HCT116 (cell line): Measurements from ENCODE around the gene ACBD7. TPM values are rescaled to one million over a fixed set of nuclear protein-coding genes. Genes with fewer than 3 reads are reported as not detected.

Source experiments
- ATAC-seq: fragments of 200-7000 bp; cut with Tn5 transposase; 2 replicates; pipeline ENCODE4 v1.9.1; 2020; ENCODE audit warnings: mild to moderate bottlenecking, moderate library complexity
- BruUV-seq: library from RNA; stranded (reverse); fragments of 400-500 nt; replicated peaks from 2 replicates; lab custom pipeline; 2021; lab: Mats Ljungman, UMichigan
- CTCF ChIA-PET: fragments of 300-600 bp; sonication (Branson Sonifier 250); formaldehyde crosslinking; loops from one replicate; lab custom pipeline; 2021; ENCODE audit warnings: antibody characterized with exemption; lab: Charles Lee
- POLR2A ChIA-PET: fragments of 300-600, 350-600 bp; sonication (Branson Sonifier 250); formaldehyde crosslinking; loops from one replicate; lab custom pipeline; 2021; ENCODE audit warnings: antibody characterized with exemption; lab: Charles Lee
- RAD21 ChIA-PET, 2 experiments: fragments of 300-600 bp; sonication (Branson Sonifier 250); formaldehyde crosslinking; loops; one replicate each; lab custom pipeline; 2023; ENCODE audit warnings: low total read pairs in 2 of 2; ENCODE audit not compliant: uncharacterized antibody in 2 of 2, unreplicated experiment in 2 of 2, low non-redundant PET in 1 of 2; lab: Charles Lee
- DNase-seq: peaks from one replicate; pipeline ENCODE4 v3.0.0-alpha.2; 2010; ENCODE audit warnings: low read depth, low spot score
- H2AFZ ChIP-seq: fragments of 200-600 bp; shearing (Covaris generic), sonication (generic); 2 replicates; pipeline ENCODE4 v1.6.1; 2017; ENCODE audit warnings: low read depth, mixed run types, mixed read lengths, antibody characterized with exemption, low read length; ENCODE audit not compliant: poor library complexity, severe bottlenecking
- H3K27ac ChIP-seq: 2 replicates; pipeline ENCODE4 v1.5.1; 2012; ENCODE audit warnings: low read depth, low read length
- H3K27me3 ChIP-seq: fragments of 200-600 bp; sonication (generic); 2 replicates; pipeline ENCODE4 v1.6.1; 2016; ENCODE audit warnings: mixed run types, low read length, mixed read lengths; ENCODE audit not compliant: insufficient read depth
- H3K36me3 ChIP-seq, 2 experiments: fragments of 200-500 bp in 1 of 2; fragments of 200-600 bp in 1 of 2; sonication (Bioruptor generic) in 1 of 2; sonication (generic) in 1 of 2; 2 replicates each; pipeline versions ENCODE4 v1.5.1 to v1.6.1; 2014 to 2016; ENCODE audit warnings: low read length in 2 of 2, inconsistent platforms in 1 of 2, mixed read lengths in 1 of 2, mixed run types in 1 of 2; ENCODE audit not compliant: insufficient read depth in 2 of 2, control insufficient read depth in 1 of 2
- H3K4me1 ChIP-seq, 2 experiments: fragments of 200-600 bp in 1 of 2; sonication (generic) in 1 of 2; 2 replicates each; pipeline versions ENCODE4 v1.5.1 to v1.6.1; 2012 to 2017; ENCODE audit warnings: low read length in 2 of 2, inconsistent platforms in 1 of 2, mild to moderate bottlenecking in 1 of 2, mixed read lengths in 1 of 2, mixed run types in 1 of 2, moderate library complexity in 1 of 2; ENCODE audit not compliant: insufficient read depth in 2 of 2, control insufficient read depth in 1 of 2
- H3K4me2 ChIP-seq: fragments of 200-600 bp; sonication (generic); 2 replicates; pipeline ENCODE4 v1.6.1; 2017; ENCODE audit warnings: mixed run types, low read length, mixed read lengths
- H3K4me3 ChIP-seq, 2 experiments: fragments of 200-600 bp in 1 of 2; sonication (generic) in 1 of 2; replicated peaks in 1 of 2; 2 replicates each; pipeline ENCODE4 v1.5.1; 2011 to 2016; ENCODE audit warnings: low read length in 2 of 2, control low read depth in 1 of 2, low read depth in 1 of 2, mild to moderate bottlenecking in 1 of 2, mixed read lengths in 1 of 2, mixed run types in 1 of 2
- H3K79me2 ChIP-seq: fragments of 200-600 bp; sonication (generic); 2 replicates; pipeline ENCODE4 v1.6.1; 2017; ENCODE audit warnings: mild to moderate bottlenecking, mixed run types, low read length, moderate library complexity, mixed read lengths; ENCODE audit not compliant: insufficient read depth
- H3K9ac ChIP-seq: fragments of 200-600 bp; sonication (generic); 2 replicates; pipeline ENCODE4 v1.6.1; 2016; ENCODE audit warnings: low read length, mixed read lengths
- H3K9me2 ChIP-seq: fragments of 200-600 bp; sonication (generic), shearing (Covaris generic); 2 replicates; pipeline ENCODE4 v1.6.1; 2017; ENCODE audit warnings: mixed run types, mild to moderate bottlenecking, moderate library complexity; ENCODE audit not compliant: insufficient read depth
- H3K9me3 ChIP-seq, 2 experiments: fragments of 200-500 bp in 1 of 2; fragments of 200-600 bp in 1 of 2; sonication (Bioruptor generic) in 1 of 2; sonication (generic) in 1 of 2; 2 replicates each; pipeline ENCODE4 v1.6.1; 2014 to 2017; ENCODE audit warnings: low read length in 2 of 2, mixed read lengths in 2 of 2, inconsistent platforms in 1 of 2, low read depth in 1 of 2, mild to moderate bottlenecking in 1 of 2, mixed run types in 1 of 2, moderate library complexity in 1 of 2; ENCODE audit not compliant: control insufficient read depth in 1 of 2, insufficient read depth in 1 of 2
- H4K20me1 ChIP-seq: fragments of 200-600 bp; sonication (generic), shearing (Covaris generic); 2 replicates; pipeline ENCODE4 v1.6.1; 2017; ENCODE audit warnings: mixed run types, mild to moderate bottlenecking, moderate library complexity; ENCODE audit not compliant: insufficient read depth
- ATF3 ChIP-seq: IDR thresholded peaks from 2 replicates; pipeline ENCODE4 v1.6.1; 2012
- CBX3 ChIP-seq: IDR thresholded peaks from 2 replicates; pipeline ENCODE4 v1.6.1; 2012; ENCODE audit warnings: low read depth
- CTCF ChIP-seq, 3 experiments: fragments of 200-600 bp in 1 of 3; sonication (generic) in 1 of 3; IDR thresholded peaks in 2 of 3; conservative IDR thresholded peaks in 1 of 3; 2 replicates each; pipeline ENCODE4 v1.5.1; 2012 to 2017; ENCODE audit warnings: low read depth in 2 of 3, low read length in 2 of 3, antibody characterized with exemption in 1 of 3, borderline replicate concordance in 1 of 3, control low read depth in 1 of 3, mild to moderate bottlenecking in 1 of 3, mixed read lengths in 1 of 3, mixed run types in 1 of 3, moderate library complexity in 1 of 3; ENCODE audit not compliant: insufficient read depth in 1 of 3
- EGR1 ChIP-seq: IDR thresholded peaks from 2 replicates; pipeline ENCODE4 v1.6.1; 2012; ENCODE audit warnings: low read depth
- EZH2 ChIP-seq: fragments of 200-600 bp; sonication (generic); IDR thresholded peaks from 2 replicates; pipeline ENCODE4 v1.6.1; 2017; ENCODE audit warnings: antibody characterized with exemption, mixed run types
- EZH2phosphoT487 ChIP-seq: fragments of 200-600 bp; IDR thresholded peaks from 2 replicates; pipeline ENCODE4 v1.6.1; 2018; ENCODE audit warnings: antibody characterized with exemption, borderline replicate concordance
- FOSL1 ChIP-seq: IDR thresholded peaks from 2 replicates; pipeline ENCODE4 v1.6.1; 2012; ENCODE audit warnings: low read depth
- JUND ChIP-seq: IDR thresholded peaks from 2 replicates; pipeline ENCODE4 v1.6.1; 2012
- POLR2A ChIP-seq: IDR thresholded peaks from 2 replicates; pipeline ENCODE4 v1.7.0; 2011; ENCODE audit warnings: borderline replicate concordance; ENCODE audit not compliant: insufficient read depth, insufficient read length; ENCODE audit errors: extremely low read depth
- POLR2AphosphoS5 ChIP-seq: IDR thresholded peaks from 2 replicates; pipeline ENCODE4 v1.6.1; 2011; ENCODE audit warnings: mild to moderate bottlenecking, low read depth, low read length, moderate library complexity
- RAD21 ChIP-seq: IDR thresholded peaks from 2 replicates; pipeline ENCODE4 v1.6.1; 2012; ENCODE audit warnings: low read depth, mild to moderate bottlenecking
- REST ChIP-seq: IDR thresholded peaks from 2 replicates; pipeline ENCODE4 v1.6.1; 2012; ENCODE audit warnings: low read depth
- SIN3A ChIP-seq: IDR thresholded peaks from 2 replicates; pipeline ENCODE4 v1.6.1; 2012; ENCODE audit warnings: low read depth
- SP1 ChIP-seq: IDR thresholded peaks from 2 replicates; pipeline ENCODE4 v1.6.1; 2012; ENCODE audit warnings: low read depth
- SRF ChIP-seq: IDR thresholded peaks from 2 replicates; pipeline ENCODE4 v1.6.1; 2012; ENCODE audit warnings: low read depth
- TCF7L2 ChIP-seq: IDR thresholded peaks from 2 replicates; pipeline ENCODE4 v1.7.0; 2011; ENCODE audit warnings: borderline replicate concordance, inconsistent platforms; ENCODE audit not compliant: insufficient read depth, insufficient read length; ENCODE audit errors: extremely low read depth
- YY1 ChIP-seq: IDR thresholded peaks from 2 replicates; pipeline ENCODE4 v1.6.1; 2011; ENCODE audit warnings: low read length, low read depth, moderate library complexity, mild to moderate bottlenecking; ENCODE audit not compliant: insufficient replicate concordance; ENCODE audit errors: extremely low read depth
- ZBTB33 ChIP-seq: IDR thresholded peaks from 2 replicates; pipeline ENCODE4 v1.6.1; 2011; ENCODE audit warnings: mild to moderate bottlenecking, low read length, moderate library complexity; ENCODE audit not compliant: insufficient replicate concordance; ENCODE audit errors: extremely low read depth
- ZFX ChIP-seq: fragments of 450-650 bp; IDR thresholded peaks from 2 replicates; pipeline ENCODE4 v1.6.1; 2017
- ZNF274 ChIP-seq: fragments of 200-500 bp; sonication (Bioruptor generic); IDR thresholded peaks from 2 replicates; pipeline ENCODE4 v1.6.1; 2014; ENCODE audit warnings: mild to moderate bottlenecking, low read depth, low read length, inconsistent platforms
- intact Hi-C: fragments of 100-400 bp; cut with micrococcal nuclease; formaldehyde crosslinking; loops from 2 replicates; pipeline ENCODE4 v1.10.0; 2022
- total RNA-seq: library from RNA; stranded (reverse); gene quantifications from one replicate; pipeline ENCODE4 v1.2.1, GENCODE V29; 2021; ENCODE audit not compliant: unreplicated experiment

The ACBD7 gene
- total RNA-seq, 1 experiment from 2014 or later, result 3.3 TPM

GRCh38 chr10:15091418-15091817 lies 2.8 kb upstream of the ACBD7 start:
- ATAC-seq (no peak), DNase-seq (no peak)
- Histone ChIP-seq H3K79me2 (no peaks in the 10 kb centered on the region), H2AFZ (no peak overlapping the region), H3K36me3 (no peaks in the 10 kb centered on the region), H3K9me3 (no peaks in the 10 kb centered on the region), H3K9ac (no peak overlapping the region), H3K4me2 (no peak overlapping the region), H3K27me3 (no peaks in the 10 kb centered on the region), H3K27ac (no peak overlapping the region), H3K4me3 (no peak overlapping the region), H3K4me1 (peaks cover 2 to 7% of the 10 kb centered on the region in 2 experiments), H4K20me1 (no peaks in the 10 kb centered on the region), H3K9me2 (no peaks in the 10 kb centered on the region)
- TF ChIP-seq RAD21 (no peak), EZH2 (no peak), TCF7L2 (no peak), SIN3A (no peak), ZFX (no peak), JUND (no peak), CTCF (IDR thresholded peaks at IDR 0.05 in 2 of 3, conservative IDR thresholded peaks at IDR 0.05 in 1 of 3; ENCODE audit: borderline replicate concordance in 1 of 3, insufficient read depth in 1 of 3, low read depth in 2 of 3, low read length in 2 of 3) (no peak), POLR2A (no peak), SRF (no peak), ZNF274 (no peak), ATF3 (no peak), POLR2AphosphoS5 (no peak), FOSL1 (no peak), EGR1 (no peak), SP1 (no peak), REST (no peak), YY1 (no peak), CBX3 (no peak), EZH2phosphoT487 (no peak), ZBTB33 (no peak)
- intact Hi-C loops, result no loop called here
- BruUV-seq, result no TSS peak
- CTCF ChIA-PET, result interaction anchor here (0.7 kb wide), 1 partner anchor 135 kb away, joined by 3 read pairs; no protein-coding TSS in a partner anchor
- RAD21 ChIA-PET, result no interaction called here
- POLR2A ChIA-PET, result no interaction called here
